B cell (primary cell): Measurements from ENCODE around the gene SLC16A12. TPM values are rescaled to one million over a fixed set of nuclear protein-coding genes. Genes with fewer than 3 reads are reported as not detected.

Source experiments
- ATAC-seq: fragments of 200-7000 bp; cut with Tn5 transposase; one replicate; pipeline ENCODE4 v1.10.0; 2021; ENCODE audit warnings: low read depth, mild to moderate bottlenecking, moderate number of reproducible peaks, moderate library complexity
- CTCF ChIA-PET: fragments of 350-600 bp; sonication (Branson Sonifier 250); formaldehyde crosslinking; loops from one replicate; lab custom pipeline; 2021; ENCODE audit warnings: antibody characterized with exemption, inconsistent platforms; lab: Charles Lee
- POLR2A ChIA-PET: fragments of 350-600 bp; sonication (Branson Sonifier 250); formaldehyde crosslinking; loops from one replicate; lab custom pipeline; 2021; ENCODE audit warnings: antibody characterized with exemption; lab: Charles Lee
- DNase-seq: peaks from one replicate; pipeline ENCODE4 v3.0.0; 2013
- H2AFZ ChIP-seq: 2 replicates; pipeline ENCODE4 v1.6.1; 2012; ENCODE audit warnings: mild to moderate bottlenecking, low read depth, low read length; ENCODE audit not compliant: insufficient read depth, poor library complexity, severe bottlenecking
- H3K27ac ChIP-seq, 2 donors: 1 replicate in 1 of 2; 2 replicates in 1 of 2; pipeline ENCODE4 v1.5.1; 2012 to 2013; ENCODE audit warnings: low read length in 2 of 2, mild to moderate bottlenecking in 2 of 2, moderate library complexity in 1 of 2
- H3K27me3 ChIP-seq, 4 experiments: fragments of 200-600 bp in 1 of 4; sonication (generic) in 1 of 4; replicated peaks in 1 of 4; 1 replicate in 2 of 4; 2 replicates in 2 of 4; pipeline versions ENCODE4 v1.6.1 to v1.7.0; 2013 to 2016; ENCODE audit warnings: low read length in 3 of 4, mild to moderate bottlenecking in 2 of 4, mixed read lengths in 1 of 4, moderate library complexity in 1 of 4; ENCODE audit not compliant: insufficient read depth in 4 of 4, control insufficient read depth in 3 of 4; ENCODE audit errors: control extremely low read depth in 1 of 4
- H3K36me3 ChIP-seq, 2 experiments: replicated peaks in 1 of 2; 1 replicate in 1 of 2; 2 replicates in 1 of 2; pipeline versions ENCODE4 v1.6.1 to v1.7.1; 2013; ENCODE audit warnings: low read length in 1 of 2; ENCODE audit not compliant: insufficient read depth in 2 of 2, control insufficient read depth in 1 of 2; ENCODE audit errors: control extremely low read depth in 1 of 2, extremely low read depth in 1 of 2
- H3K4me1 ChIP-seq, 2 donors: fragments of 200-600 bp in 1 of 2; sonication (generic) in 1 of 2; 1 replicate in 1 of 2; 2 replicates in 1 of 2; pipeline versions ENCODE4 v1.5.1 to v1.6.1; 2013 to 2017; ENCODE audit warnings: low read length in 2 of 2; ENCODE audit not compliant: control insufficient read depth in 2 of 2, insufficient read depth in 2 of 2
- H3K4me2 ChIP-seq: replicated peaks from 2 replicates; pipeline ENCODE3; 2012; ENCODE audit warnings: mild to moderate bottlenecking, low read depth, low read length; ENCODE audit not compliant: poor library complexity, severe bottlenecking
- H3K4me3 ChIP-seq, 5 experiments: fragments of 200-600 bp in 1 of 5; sonication (generic) in 1 of 5; 1 replicate in 3 of 5; 2 replicates in 2 of 5; pipeline versions ENCODE4 v1.5.1 to v1.7.0; 2011 to 2016; ENCODE audit warnings: low read length in 4 of 5, mild to moderate bottlenecking in 4 of 5, low read depth in 2 of 5, control low read depth in 1 of 5, moderate library complexity in 1 of 5; ENCODE audit not compliant: insufficient read depth in 1 of 5; ENCODE audit errors: control extremely low read depth in 1 of 5, extremely low read depth in 1 of 5
- H3K79me2 ChIP-seq: fragments of 200-600 bp; sonication (generic); one replicate; pipeline ENCODE4 v1.6.0; 2016; ENCODE audit warnings: low read length; ENCODE audit not compliant: control insufficient read depth, insufficient read depth
- H3K9ac ChIP-seq: fragments of 200-600 bp; sonication (generic); 2 replicates; pipeline ENCODE4 v1.6.1; 2017; ENCODE audit warnings: mild to moderate bottlenecking, low read length, moderate library complexity
- H3K9me3 ChIP-seq, 3 donors: one replicate each; pipeline versions ENCODE4 v1.6.1 to v1.7.1; 2013; ENCODE audit warnings: low read length in 2 of 3; ENCODE audit not compliant: control insufficient read depth in 2 of 3, insufficient read depth in 1 of 3; ENCODE audit errors: control extremely low read depth in 1 of 3
- H4K20me1 ChIP-seq: 2 replicates; pipeline ENCODE4 v1.6.0; 2012; ENCODE audit warnings: mild to moderate bottlenecking, low read length; ENCODE audit not compliant: insufficient read depth, control insufficient read depth, poor library complexity, severe bottlenecking
- H3K27ac Mint-ChIP-seq: one replicate; pipeline ENCODE4 v1.8.0; 2021; ENCODE audit warnings: mixed read lengths
- H3K27me3 Mint-ChIP-seq: one replicate; pipeline ENCODE4 v1.8.0; 2021; ENCODE audit warnings: mixed read lengths
- H3K4me1 Mint-ChIP-seq: one replicate; pipeline ENCODE4 v1.8.0; 2021; ENCODE audit warnings: mixed read lengths
- H3K4me3 Mint-ChIP-seq: one replicate; pipeline ENCODE4 v1.8.0; 2021; ENCODE audit warnings: mixed read lengths
- H3K9me3 Mint-ChIP-seq: one replicate; pipeline ENCODE4 v1.8.0; 2022; ENCODE audit warnings: mixed read lengths; ENCODE audit not compliant: insufficient read depth
- EZH2 ChIP-seq: IDR thresholded peaks from 2 replicates; pipeline ENCODE4 v1.6.1; 2012; ENCODE audit warnings: borderline replicate concordance, low read depth, mild to moderate bottlenecking, moderate library complexity, low read length; ENCODE audit not compliant: insufficient read depth, poor library complexity, severe bottlenecking
- WGBS: methylation state at CpG from one replicate; pipeline ENCODE4 v1.1.5; 2013; ENCODE audit warnings: missing lambda C conversion rate; ENCODE audit not compliant: insufficient coverage; 5-methylcytosine and 5-hydroxymethylcytosine counted together
- intact Hi-C: fragments of 100-400 bp; cut with micrococcal nuclease; formaldehyde crosslinking; loops from one replicate; pipeline ENCODE4 v1.10.0; 2022
- polyA plus RNA-seq: library from polyadenylated mRNA; depleted of rRNA; stranded (reverse); fragments of >200 nt; gene quantifications from 2 replicates; pipeline ENCODE4 v1.2.3, GENCODE V29; 2012
- total RNA-seq, 2 donors: library from RNA; stranded (reverse); fragments of 120-200 nt in 1 of 2; gene quantifications; 1 replicate in 1 of 2; 2 replicates in 1 of 2; pipeline versions ENCODE4 v1.2.3 to v1.2.4, GENCODE V29; 2013 to 2022
- TF ChIP-seq, protein P1 (sequence below): fragments of 200-600 bp; IDR thresholded peaks from one replicate; pipeline ENCODE4 v1.8.0; 2022; ENCODE audit warnings: antibody characterized with exemption, mild to moderate bottlenecking

SLC16A12 gene
- total and polyA plus RNA-seq, 2 donors (not counting 1 experiment from before 2014, with no cell fraction given), result not detected

DNA sequence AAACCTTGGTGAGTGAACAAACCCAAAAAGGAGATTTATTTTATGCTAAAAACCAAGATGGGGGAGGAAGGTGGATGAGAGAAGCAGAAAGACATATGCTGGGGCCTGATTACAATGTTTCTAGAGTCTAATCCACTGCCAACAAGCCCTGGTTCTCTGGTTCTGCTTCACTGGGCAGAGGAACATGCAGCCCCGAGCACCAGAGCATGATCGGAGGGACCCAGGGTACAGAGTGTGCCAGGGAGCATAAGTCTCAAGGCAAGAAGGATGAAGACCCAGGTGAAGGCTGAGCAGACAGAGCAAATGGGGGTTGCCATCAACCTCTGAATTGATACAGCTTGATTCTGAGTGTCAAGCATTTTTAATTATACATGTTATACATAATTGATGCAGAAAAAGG is 30.7 kb downstream of the SLC16A12 start:
- CTCF ChIA-PET, result no interaction called here
- H3K9me3 Mint-ChIP-seq, result no peaks in the 10 kb centered on the region
- no peak overlapping the region for H3K4me3 Mint-ChIP-seq
- DNase-seq (no peak), ATAC-seq (no peak)
- H3K4me2 ChIP-seq, result no peak overlapping the region
- H3K27me3 Mint-ChIP-seq, result peaks cover 17% of the 10 kb centered on the region
- no peaks in the 10 kb centered on the region for H3K36me3 ChIP-seq
- H4K20me1 ChIP-seq, result no peaks in the 10 kb centered on the region
- no peak overlapping the region for H3K4me3 ChIP-seq
- peaks cover 0 to 10% (median 0%) of the 10 kb centered on the region in 4 experiments for H3K27me3 ChIP-seq
- H3K4me1 Mint-ChIP-seq, result peaks cover 11% of the 10 kb centered on the region
- no peaks in the 10 kb centered on the region for H3K79me2 ChIP-seq
- TF ChIP-seq EZH2, result no peak
- TF ChIP-seq, protein P1, sequence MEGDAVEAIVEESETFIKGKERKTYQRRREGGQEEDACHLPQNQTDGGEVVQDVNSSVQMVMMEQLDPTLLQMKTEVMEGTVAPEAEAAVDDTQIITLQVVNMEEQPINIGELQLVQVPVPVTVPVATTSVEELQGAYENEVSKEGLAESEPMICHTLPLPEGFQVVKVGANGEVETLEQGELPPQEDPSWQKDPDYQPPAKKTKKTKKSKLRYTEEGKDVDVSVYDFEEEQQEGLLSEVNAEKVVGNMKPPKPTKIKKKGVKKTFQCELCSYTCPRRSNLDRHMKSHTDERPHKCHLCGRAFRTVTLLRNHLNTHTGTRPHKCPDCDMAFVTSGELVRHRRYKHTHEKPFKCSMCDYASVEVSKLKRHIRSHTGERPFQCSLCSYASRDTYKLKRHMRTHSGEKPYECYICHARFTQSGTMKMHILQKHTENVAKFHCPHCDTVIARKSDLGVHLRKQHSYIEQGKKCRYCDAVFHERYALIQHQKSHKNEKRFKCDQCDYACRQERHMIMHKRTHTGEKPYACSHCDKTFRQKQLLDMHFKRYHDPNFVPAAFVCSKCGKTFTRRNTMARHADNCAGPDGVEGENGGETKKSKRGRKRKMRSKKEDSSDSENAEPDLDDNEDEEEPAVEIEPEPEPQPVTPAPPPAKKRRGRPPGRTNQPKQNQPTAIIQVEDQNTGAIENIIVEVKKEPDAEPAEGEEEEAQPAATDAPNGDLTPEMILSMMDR, result no peak
- H3K27ac ChIP-seq, result no peak overlapping the region
- intact Hi-C loops, result no loop called here
- POLR2A ChIA-PET, result no interaction called here
- H3K9me3 ChIP-seq, result peaks cover 0 to 3% (median 0%) of the 10 kb centered on the region in 3 donors
- H3K27ac Mint-ChIP-seq, result no peak overlapping the region
- WGBS, result 52% methylated on average over 2 of the region's 2 CpGs
- H3K4me1 ChIP-seq, result peaks cover 3 to 7% of the 10 kb centered on the region in 2 donors
- no peak overlapping the region for H2AFZ ChIP-seq
- H3K9ac ChIP-seq, result no peak overlapping the region

DNA sequence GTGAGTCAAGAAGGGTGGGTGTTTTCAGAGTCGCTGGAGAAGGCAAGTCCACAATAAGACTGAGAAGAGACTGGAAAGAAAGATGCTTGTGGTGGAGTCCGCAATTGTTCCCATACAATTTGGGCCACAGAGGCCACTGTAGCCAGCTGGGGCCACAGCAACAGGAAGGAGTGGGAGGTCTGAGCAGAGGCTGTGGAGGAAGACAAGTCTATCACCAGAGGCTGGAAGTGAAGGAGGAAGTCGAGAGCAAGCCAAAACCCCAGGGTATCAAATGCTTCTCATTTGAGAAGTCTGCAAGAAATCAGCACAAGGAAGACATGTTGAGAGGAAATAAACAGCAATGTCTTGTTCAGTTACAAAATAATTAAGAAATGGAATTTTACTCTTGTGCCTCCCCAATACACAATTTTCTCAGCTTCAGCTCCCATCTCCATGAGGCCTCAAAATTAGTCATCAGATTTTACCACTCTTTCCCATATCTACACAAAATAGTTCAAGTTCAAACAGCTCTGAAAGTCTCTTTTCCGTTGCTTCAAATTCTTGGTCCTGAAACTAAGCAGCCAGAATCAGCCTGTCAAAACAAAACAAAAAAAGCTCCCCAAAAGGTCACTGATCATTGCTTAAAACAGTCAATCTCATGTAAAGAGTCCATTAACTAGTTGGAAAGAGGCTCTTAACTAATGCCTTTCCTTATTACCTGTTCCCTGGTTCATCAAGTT is 31.6 kb downstream of the SLC16A12 start:
- H3K4me1 Mint-ChIP-seq, result peaks cover 11% of the 10 kb centered on the region

More for the DNA sequence above, 31.6 kb downstream of the SLC16A12 start:
- H3K9me3 ChIP-seq, result peaks cover 0 to 3% (median 0%) of the 10 kb centered on the region in 3 donors
- no peak for ATAC-seq
- H3K36me3 ChIP-seq, result no peaks in the 10 kb centered on the region
- H2AFZ ChIP-seq, result no peak overlapping the region
- H3K4me3 Mint-ChIP-seq, result no peak overlapping the region
- H3K27ac Mint-ChIP-seq, result no peak overlapping the region
- H3K27ac ChIP-seq, result no peak overlapping the region
- ChIA-PET POLR2A (no interaction called here), CTCF (no interaction called here)
- WGBS, result 100% methylated on average over 3 of the region's 4 CpGs
- H3K4me1 ChIP-seq, result peaks cover 3 to 7% of the 10 kb centered on the region in 2 donors
- H3K4me3 ChIP-seq, result no peak overlapping the region
- H3K4me2 ChIP-seq, result no peak overlapping the region
- no peaks in the 10 kb centered on the region for H4K20me1 ChIP-seq
- no peak for DNase-seq
- no peak overlapping the region for H3K9ac ChIP-seq
- intact Hi-C loops, result no loop called here
- H3K9me3 Mint-ChIP-seq, result no peaks in the 10 kb centered on the region
- H3K27me3 ChIP-seq, result peaks cover 0 to 10% (median 0%) of the 10 kb centered on the region in 4 experiments
- H3K79me2 ChIP-seq, result no peaks in the 10 kb centered on the region
- no peak for TF ChIP-seq EZH2
- TF ChIP-seq, protein P1, result no peak
- peaks cover 14% of the 10 kb centered on the region for H3K27me3 Mint-ChIP-seq
